A673 (cell line): ENCODE results near the gene AEN.

Experiments used
- CTCF ChIP-seq: fragments of 300-800, 200-600 bp; sonication (generic); conservative IDR thresholded peaks from 2 replicates; pipeline ENCODE4 v1.5.1; 2017; ENCODE audit warnings: low read depth, mild to moderate bottlenecking, antibody characterized with exemption, low read length, moderate library complexity, mixed read lengths
- EZH2 ChIP-seq: fragments of 200-600 bp; sonication (generic); IDR thresholded peaks from 2 replicates; pipeline ENCODE4 v1.6.1; 2017; ENCODE audit warnings: borderline replicate concordance, low read depth, mild to moderate bottlenecking, mixed read lengths, antibody characterized with exemption, low read length; ENCODE audit not compliant: poor library complexity, severe bottlenecking

DNA sequence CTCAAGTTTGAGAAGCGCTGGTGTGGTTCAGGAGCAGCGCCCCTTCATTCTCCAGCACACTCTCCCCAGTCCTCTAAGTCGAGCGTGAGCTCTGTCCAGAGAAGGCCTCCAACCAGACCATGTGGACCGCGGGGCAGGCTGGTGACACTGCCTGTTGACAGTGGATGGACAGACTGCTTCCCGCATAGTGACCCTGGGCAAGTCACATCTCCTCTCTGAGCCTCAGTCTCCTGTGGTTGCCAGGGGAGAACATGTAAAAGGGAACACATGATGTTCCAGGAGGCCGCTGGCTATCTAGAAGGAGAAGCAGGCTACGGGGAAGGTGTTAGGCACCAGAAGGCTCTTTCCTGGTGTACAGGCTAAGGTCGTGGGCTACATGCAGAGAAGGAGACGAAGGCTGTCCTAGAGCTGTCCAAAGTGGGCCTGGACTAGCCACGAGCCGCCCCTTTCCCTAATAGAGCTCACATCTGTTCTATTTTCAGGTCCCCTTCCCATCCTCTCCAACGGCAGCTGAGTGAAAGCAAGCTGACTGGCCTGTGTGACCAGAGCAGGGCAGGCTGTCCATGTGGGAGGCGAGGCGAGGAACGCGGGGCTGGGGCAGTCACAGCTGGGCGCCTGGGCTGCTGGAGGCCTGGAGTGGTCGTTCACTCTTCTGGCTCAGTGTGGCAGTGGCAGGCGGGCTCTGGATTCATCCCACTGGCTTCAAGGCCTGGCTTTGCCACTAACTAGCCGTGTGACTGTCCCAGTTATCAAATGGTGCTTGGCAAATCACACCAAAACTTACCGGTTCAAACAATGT, 28.8 kb downstream of the AEN start:
- TF ChIP-seq CTCF (no peak), EZH2 (no peak)
